DND-41 (cell line): ENCODE data around the gene TRANK1.

Source experiments
- EZH2 ChIP-seq: IDR thresholded peaks from 3 replicates; pipeline ENCODE4 v1.6.1; 2012; ENCODE audit warnings: borderline replicate concordance, low read depth, mild to moderate bottlenecking, moderate library complexity, low read length, inconsistent platforms; ENCODE audit not compliant: severe bottlenecking
- TF ChIP-seq, protein P1 (sequence below): IDR thresholded peaks from 2 replicates; pipeline ENCODE4 v1.5.1; 2012; ENCODE audit warnings: borderline replicate concordance, low read length, moderate library complexity, mild to moderate bottlenecking; ENCODE audit not compliant: poor library complexity, severe bottlenecking; ENCODE audit errors: extremely low read depth

DNA sequence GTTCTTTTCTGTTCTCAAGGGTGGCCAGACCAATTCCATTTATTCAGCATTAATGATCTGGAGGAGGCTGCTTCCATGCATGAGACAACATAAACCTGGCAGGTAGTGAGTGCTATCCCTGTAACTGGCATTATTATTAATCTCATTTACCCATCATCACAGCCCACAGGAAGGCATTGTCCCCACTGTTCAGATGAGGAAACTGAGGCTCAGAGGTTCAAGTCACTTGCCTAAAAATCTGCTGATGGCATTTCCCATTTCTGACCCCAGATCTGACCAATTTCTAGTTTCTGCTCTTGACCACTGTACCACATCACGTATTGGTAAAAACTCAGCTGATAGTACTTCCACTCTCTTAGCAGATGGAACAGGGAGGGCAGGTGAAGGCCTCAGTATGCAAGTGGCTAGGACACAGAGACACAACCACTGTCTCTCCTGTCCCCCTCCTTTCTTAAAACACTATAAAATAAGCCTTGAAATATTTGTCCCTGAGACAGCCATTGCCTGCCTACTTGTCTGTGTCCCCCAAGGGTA is 36.1 kb downstream of the TRANK1 start:
- TF ChIP-seq, protein P1, sequence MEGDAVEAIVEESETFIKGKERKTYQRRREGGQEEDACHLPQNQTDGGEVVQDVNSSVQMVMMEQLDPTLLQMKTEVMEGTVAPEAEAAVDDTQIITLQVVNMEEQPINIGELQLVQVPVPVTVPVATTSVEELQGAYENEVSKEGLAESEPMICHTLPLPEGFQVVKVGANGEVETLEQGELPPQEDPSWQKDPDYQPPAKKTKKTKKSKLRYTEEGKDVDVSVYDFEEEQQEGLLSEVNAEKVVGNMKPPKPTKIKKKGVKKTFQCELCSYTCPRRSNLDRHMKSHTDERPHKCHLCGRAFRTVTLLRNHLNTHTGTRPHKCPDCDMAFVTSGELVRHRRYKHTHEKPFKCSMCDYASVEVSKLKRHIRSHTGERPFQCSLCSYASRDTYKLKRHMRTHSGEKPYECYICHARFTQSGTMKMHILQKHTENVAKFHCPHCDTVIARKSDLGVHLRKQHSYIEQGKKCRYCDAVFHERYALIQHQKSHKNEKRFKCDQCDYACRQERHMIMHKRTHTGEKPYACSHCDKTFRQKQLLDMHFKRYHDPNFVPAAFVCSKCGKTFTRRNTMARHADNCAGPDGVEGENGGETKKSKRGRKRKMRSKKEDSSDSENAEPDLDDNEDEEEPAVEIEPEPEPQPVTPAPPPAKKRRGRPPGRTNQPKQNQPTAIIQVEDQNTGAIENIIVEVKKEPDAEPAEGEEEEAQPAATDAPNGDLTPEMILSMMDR: no peak
- TF ChIP-seq EZH2: no peak
